AG08396 (cell line): ENCODE results near the gene STH.

ENCODE experiments used
- DNase-seq: peaks from one replicate; pipeline ENCODE4 v3.0.0; 2012; ENCODE audit warnings: low spot score, mixed read lengths

Gene STH

DNA sequence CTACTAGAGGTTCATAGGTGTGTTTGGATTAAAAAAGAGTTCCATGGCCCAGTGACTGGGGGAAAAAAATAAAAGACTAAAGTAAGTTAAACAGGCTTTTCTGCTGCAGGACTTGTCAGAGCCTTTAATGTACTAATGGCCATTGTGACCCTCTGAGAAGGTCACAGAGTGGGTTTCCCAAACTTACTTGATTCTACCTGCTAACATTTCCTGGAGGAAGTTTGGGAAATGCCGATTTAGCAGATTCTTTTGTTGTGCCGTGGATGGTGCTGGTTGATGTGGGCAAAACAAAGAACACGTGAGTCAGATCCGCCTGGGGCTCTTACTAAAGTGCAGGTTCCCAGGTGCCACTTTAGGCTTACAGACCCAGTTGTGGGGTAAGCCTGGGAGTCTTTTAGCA is 13.6 kb upstream of the STH start:
- DNase-seq: no peak

- no peak for DNase-seq
These were observed 13.0 kb upstream of the STH start for GRCh38 chr17:45986056-45986455.

GRCh38 chr17:45987706-45988105 is 11.3 kb upstream of the STH start:
- DNase-seq: no peak

- no peak for DNase-seq
These were observed 9.3 kb upstream of the STH start for GRCh38 chr17:45989759-45990158.

GRCh38 chr17:45990886-45991285 is 8.2 kb upstream of the STH start:
- no peak for DNase-seq

DNA sequence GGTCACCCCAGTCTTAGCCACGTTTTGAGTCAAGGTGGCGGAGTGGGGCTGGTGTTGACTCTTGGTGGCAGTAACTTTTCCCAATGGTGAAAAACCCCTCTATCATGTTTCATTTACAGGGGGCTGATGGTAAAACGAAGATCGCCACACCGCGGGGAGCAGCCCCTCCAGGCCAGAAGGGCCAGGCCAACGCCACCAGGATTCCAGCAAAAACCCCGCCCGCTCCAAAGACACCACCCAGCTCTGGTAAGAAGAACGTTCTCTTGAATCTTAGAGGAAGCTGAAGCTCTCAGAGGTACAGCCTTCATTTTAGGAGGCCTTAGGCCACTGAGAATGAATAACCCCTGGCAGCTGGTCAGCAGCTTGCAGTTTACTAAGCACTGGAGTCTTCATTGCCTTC is 7.7 kb upstream of the STH start:
- no peak for DNase-seq

DNA sequence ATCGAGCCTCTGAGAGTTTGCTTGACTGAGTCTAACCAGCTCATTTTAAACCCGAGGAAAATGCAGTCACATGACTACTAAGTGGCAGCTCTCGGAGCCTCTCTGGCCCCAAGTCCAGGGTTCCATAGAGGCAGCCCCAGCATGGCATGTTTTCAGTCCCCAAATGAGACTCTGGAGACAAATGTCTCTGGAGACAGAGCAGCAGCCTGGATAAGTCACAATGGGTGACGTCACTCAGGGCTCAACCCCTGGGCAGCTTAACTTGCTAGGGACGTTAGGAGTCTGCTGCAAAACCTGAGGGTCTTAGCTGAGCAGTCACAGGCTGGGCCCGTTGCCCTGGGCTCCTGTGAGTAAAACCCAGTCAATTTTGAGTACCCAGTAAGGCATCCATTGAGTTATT is 6.9 kb upstream of the STH start:
- no peak for DNase-seq

- no peak for DNase-seq
These were observed 6.1 kb upstream of the STH start for GRCh38 chr17:45992904-45993303.

DNA sequence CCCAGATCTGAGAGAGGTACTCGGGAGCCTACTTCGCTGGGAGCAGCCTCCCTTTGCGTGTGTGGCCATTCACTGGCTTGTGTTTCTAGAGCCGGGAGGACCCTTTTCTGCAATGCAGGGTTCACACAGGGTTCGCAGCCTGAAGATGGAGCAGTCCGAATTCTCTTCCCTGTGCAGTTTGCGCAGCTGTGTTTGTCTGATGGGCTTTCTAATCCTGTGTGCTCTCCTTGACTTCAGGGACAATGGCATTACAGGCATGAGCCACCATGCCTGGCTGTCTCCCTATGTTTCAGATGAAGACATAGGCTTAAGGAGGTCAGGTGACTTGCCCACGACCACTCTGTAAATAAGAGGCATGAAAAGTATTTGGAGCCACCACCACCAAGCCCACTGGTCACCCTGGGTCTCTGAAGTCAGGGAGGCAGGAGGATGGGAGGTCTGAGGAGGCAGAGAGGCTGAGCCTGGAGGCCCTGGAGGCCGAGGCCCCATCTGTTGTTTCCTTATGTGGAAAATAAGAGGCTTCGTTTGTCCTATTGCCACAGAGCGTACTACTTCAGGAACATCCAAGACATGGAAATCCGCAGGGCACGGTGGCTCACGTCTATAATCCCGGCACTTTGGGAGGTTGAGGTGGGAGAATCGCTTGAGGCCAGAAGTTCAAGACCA is 5.0 kb upstream of the STH start:
- no peak for DNase-seq

DNA sequence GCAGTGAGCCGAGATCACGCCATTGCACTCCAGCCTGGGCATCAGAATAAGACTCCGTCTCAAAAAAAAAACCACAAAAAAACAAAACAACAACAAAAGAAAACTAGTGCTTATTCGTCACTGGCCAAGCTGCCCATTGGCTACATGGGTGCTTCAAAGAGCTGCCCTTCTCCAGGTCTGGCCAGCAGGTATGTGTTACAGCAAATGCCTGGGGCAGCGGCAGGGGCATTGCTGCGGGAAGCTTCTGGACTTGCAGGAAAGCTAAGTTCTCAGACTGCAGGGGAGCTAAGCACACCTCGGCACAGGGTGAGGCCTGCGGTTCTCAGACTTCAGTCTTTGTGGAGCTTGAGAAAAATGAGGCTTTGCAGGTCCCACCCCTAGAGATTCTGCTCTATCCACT is 4.1 kb upstream of the STH start:
- DNase-seq: no peak

DNA sequence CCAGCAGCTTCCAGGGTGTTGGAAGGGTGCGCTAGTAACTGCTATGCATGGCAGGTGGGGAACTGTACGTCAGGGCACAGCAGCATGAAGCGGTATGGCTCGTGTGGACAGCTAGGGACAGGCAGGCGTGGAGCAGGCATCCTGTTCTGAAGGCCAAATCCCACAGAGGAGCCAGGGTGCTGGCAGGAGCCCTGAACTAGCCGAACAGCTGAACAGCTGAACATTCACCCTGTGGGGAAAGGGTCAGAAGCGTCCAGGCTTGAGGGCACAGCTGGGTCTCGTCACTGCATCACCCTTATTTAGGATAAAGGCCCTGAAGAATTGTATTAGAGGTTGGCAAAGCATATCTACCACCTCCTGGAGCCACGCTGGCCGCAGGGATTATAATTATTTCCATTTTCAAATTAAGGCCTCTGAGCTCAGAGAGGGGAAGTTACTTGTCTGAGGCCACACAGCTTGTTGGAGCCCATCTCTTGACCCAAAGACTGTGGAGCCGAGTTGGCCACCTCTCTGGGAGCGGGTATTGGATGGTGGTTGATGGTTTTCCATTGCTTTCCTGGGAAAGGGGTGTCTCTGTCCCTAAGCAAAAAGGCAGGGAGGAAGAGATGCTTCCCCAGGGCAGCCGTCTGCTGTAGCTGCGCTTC is 3.3 kb upstream of the STH start:
- DNase-seq: no peak

DNA sequence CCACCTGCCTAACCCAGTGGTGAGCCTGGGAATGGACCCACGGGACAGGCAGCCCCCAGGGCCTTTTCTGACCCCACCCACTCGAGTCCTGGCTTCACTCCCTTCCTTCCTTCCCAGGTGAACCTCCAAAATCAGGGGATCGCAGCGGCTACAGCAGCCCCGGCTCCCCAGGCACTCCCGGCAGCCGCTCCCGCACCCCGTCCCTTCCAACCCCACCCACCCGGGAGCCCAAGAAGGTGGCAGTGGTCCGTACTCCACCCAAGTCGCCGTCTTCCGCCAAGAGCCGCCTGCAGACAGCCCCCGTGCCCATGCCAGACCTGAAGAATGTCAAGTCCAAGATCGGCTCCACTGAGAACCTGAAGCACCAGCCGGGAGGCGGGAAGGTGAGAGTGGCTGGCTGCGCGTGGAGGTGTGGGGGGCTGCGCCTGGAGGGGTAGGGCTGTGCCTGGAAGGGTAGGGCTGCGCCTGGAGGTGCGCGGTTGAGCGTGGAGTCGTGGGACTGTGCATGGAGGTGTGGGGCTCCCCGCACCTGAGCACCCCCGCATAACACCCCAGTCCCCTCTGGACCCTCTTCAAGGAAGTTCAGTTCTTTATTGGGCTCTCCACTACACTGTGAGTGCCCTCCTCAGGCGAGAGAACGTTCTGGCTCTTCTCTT is 2.6 kb upstream of the STH start:
- no peak for DNase-seq

GRCh38 chr17:45997166-45997565 is 1.9 kb upstream of the STH start:
- DNase-seq: no peak

- DNase-seq: peak; percentile 41
These were observed 1.4 kb upstream of the STH start for GRCh38 chr17:45997624-45998023.

DNA sequence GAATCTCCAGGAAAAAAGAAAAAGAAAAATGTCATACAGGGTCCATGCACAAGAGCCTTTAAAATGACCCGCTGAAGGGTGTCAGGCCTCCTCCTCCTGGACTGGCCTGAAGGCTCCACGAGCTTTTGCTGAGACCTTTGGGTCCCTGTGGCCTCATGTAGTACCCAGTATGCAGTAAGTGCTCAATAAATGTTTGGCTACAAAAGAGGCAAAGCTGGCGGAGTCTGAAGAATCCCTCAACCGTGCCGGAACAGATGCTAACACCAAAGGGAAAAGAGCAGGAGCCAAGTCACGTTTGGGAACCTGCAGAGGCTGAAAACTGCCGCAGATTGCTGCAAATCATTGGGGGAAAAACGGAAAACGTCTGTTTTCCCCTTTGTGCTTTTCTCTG is 845 bp downstream of the STH start:
- no peak for DNase-seq

- no peak for DNase-seq
These were observed 1.2 kb downstream of the STH start for GRCh38 chr17:46000292-46000691.

DNA sequence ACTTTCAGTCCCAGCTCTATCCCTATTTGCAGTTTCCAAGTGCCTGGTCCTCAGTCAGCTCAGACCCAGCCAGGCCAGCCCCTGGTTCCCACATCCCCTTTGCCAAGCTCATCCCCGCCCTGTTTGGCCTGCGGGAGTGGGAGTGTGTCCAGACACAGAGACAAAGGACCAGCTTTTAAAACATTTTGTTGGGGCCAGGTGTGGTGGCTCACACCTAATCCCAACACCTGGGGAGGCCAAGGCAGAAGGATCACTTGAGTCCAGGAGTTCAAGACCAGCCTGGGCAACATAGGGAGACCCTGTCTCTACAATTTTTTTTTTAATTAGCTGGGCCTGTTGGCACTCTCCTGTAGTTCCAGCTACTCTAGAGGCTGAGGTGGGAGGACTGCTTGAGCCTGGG is 1.7 kb downstream of the STH start:
- no peak for DNase-seq

DNA sequence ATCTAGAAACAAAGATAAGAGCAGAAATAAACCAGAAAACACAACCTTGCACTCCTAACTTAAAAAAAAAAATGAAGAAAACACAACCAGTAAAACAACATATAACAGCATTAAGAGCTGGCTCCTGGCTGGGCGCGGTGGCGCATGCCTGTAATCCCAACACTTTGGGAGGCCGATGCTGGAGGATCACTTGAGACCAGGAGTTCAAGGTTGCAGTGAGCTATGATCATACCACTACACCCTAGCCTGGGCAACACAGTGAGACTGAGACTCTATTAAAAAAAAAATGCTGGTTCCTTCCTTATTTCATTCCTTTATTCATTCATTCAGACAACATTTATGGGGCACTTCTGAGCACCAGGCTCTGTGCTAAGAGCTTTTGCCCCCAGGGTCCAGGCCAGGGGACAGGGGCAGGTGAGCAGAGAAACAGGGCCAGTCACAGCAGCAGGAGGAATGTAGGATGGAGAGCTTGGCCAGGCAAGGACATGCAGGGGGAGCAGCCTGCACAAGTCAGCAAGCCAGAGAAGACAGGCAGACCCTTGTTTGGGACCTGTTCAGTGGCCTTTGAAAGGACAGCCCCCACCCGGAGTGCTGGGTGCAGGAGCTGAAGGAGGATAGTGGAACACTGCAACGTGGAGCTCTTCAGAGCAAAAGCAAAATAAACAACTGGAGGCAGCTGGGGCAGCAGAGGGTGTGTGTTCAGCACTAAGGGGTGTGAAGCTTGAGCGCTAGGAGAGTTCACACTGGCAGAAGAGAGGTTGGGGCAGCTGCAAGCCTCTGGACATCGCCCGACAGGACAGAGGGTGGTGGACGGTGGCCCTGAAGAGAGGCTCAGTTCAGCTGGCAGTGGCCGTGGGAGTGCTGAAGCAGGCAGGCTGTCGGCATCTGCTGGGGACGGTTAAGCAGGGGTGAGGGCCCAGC is 2.6 kb downstream of the STH start:
- DNase-seq: no peak

- DNase-seq: peak; percentile 80
These were observed 3.4 kb downstream of the STH start for GRCh38 chr17:46002311-46002972.

- no peak for DNase-seq
These were observed 3.9 kb downstream of the STH start for GRCh38 chr17:46002973-46003316.

GRCh38 chr17:46003907-46004748 is 5.1 kb downstream of the STH start:
- no peak for DNase-seq
